ENCODE results near the gene MUS81.
A peak's percentile ranks its signal among the peaks of the same experiment; 100 is the strongest.

MUS81 gene

GRCh38 chr11:65911682-65912568, 51.7 kb downstream of the MUS81 start:
- TF ChIP-seq LEF1 (IDR thresholded peaks at IDR 0.05; ENCODE audit: borderline replicate concordance) (no peak), L3MBTL2 (conservative IDR thresholded peaks at IDR 0.05) (peak; percentile 69)
- ChIA-PET POLR2A (interaction anchor here (0.7 to 3.6 kb wide), 8 partner anchors 10 to 53 kb away, joined by 3 to 46 read pairs (median 4); partner anchors contain the start of genes CCDC85B and FIBP), CTCF (interaction anchor here (2.1 to 3.0 kb wide), 2 partner anchors 22 to 27 kb away, joined by 8 to 26 read pairs; partner anchors contain the start of genes CCDC85B and FIBP)
- peak; percentile 68 for DNase-seq (ENCODE audit: extremely low spot score)

GRCh38 chr11:65912845-65913244, 52.6 kb downstream of the MUS81 start:
- no peak for TF ChIP-seq CTBP1 (IDR thresholded peaks at IDR 0.05; ENCODE audit: borderline replicate concordance)
- no peak for TF ChIP-seq HDGF (IDR thresholded peaks at IDR 0.05; ENCODE audit: borderline replicate concordance)
- TF ChIP-seq L3MBTL2 (conservative IDR thresholded peaks at IDR 0.05) = no peak
- no peak for TF ChIP-seq PKNOX1 (IDR thresholded peaks at IDR 0.05)
- no peak for TF ChIP-seq FOXA1 (IDR thresholded peaks at IDR 0.05)
- TF ChIP-seq ARNT (IDR thresholded peaks at IDR 0.05) = no peak
- no peak for TF ChIP-seq NFRKB (IDR thresholded peaks at IDR 0.05)
- no peak for TF ChIP-seq FOXK2 (IDR thresholded peaks at IDR 0.05)
- TF ChIP-seq FOXM1 (IDR thresholded peaks at IDR 0.05; ENCODE audit: borderline replicate concordance) = no peak
- no peak for TF ChIP-seq BHLHE40 (IDR thresholded peaks at IDR 0.05; ENCODE audit: borderline replicate concordance)
- no peak for TF ChIP-seq SP1 (IDR thresholded peaks at IDR 0.05)
- TF ChIP-seq TARDBP (IDR thresholded peaks at IDR 0.05) = no peak
- no peak for TF ChIP-seq ZNF384 (IDR thresholded peaks at IDR 0.05)
- no peak for DNase-seq (ENCODE audit: extremely low spot score)
- ChIA-PET POLR2A (interaction anchor here (1.4 to 3.6 kb wide), 2 partner anchors 11 to 23 kb away, joined by 4 to 46 read pairs; partner anchors contain the start of genes CCDC85B and FIBP), CTCF (interaction anchor here (0.6 to 3.0 kb wide), 3 partner anchors 23 to 147 kb away, joined by 3 to 26 read pairs (median 8); partner anchors contain the start of genes CCDC85B and FIBP)

GRCh38 chr11:65915101-65915820, 55.0 kb downstream of the MUS81 start:
- POLR2A ChIA-PET = interaction anchor here (0.6 to 2.6 kb wide), 6 partner anchors 9 to 1510 kb away, joined by 3 to 35 read pairs (median 4); partner anchors contain the start of genes CCDC85B, FIBP and MUS81
- no peak for DNase-seq (ENCODE audit: extremely low spot score)
- TF ChIP-seq FOXK2 (IDR thresholded peaks at IDR 0.05) = no peak
- TF ChIP-seq L3MBTL2 (conservative IDR thresholded peaks at IDR 0.05) = no peak
- CTCF ChIA-PET = interaction anchor here (0.8 to 1.6 kb wide), 4 partner anchors 24 to 30 kb away, joined by 3 to 6 read pairs (median 4); partner anchors contain the start of gene FIBP

GRCh38 chr11:65915821-65916251, 55.6 kb downstream of the MUS81 start:
- TF ChIP-seq ARNT (IDR thresholded peaks at IDR 0.05) (no peak), SUZ12 (IDR thresholded peaks at IDR 0.05) (no peak), HDGF (IDR thresholded peaks at IDR 0.05; ENCODE audit: borderline replicate concordance) (no peak), ZNF384 (IDR thresholded peaks at IDR 0.05) (no peak), FOXM1 (IDR thresholded peaks at IDR 0.05; ENCODE audit: borderline replicate concordance) (no peak), SP1 (IDR thresholded peaks at IDR 0.05) (no peak), NFRKB (IDR thresholded peaks at IDR 0.05) (no peak), L3MBTL2 (conservative IDR thresholded peaks at IDR 0.05) (no peak), ELF4 (IDR thresholded peaks at IDR 0.05) (no peak)
- ChIA-PET POLR2A (interaction anchor here (0.6 to 2.6 kb wide), 4 partner anchors 9 to 56 kb away, joined by 3 to 35 read pairs (median 6); partner anchors contain the start of genes CCDC85B, FIBP and MUS81), CTCF (interaction anchor here (0.8 to 1.6 kb wide), 4 partner anchors 25 to 31 kb away, joined by 3 to 6 read pairs (median 4); partner anchors contain the start of gene FIBP)
- no peak for DNase-seq (ENCODE audit: extremely low spot score)

Data from HEK293T (cell line).